Activated naive CD4-positive, alpha-beta T cell treated with anti-CD3 and anti-CD28 coated beads for 36 hours (primary cell): ENCODE measurements around the gene TEX53. TPM values are rescaled to one million over a fixed set of nuclear protein-coding genes. Genes with fewer than 3 reads are reported as not detected.
A peak's percentile ranks its signal among the peaks of the same experiment; 100 is the strongest.

Source experiments
- CTCF ChIA-PET: fragments of 350-600 bp; sonication (Branson Sonifier 250); formaldehyde crosslinking; loops from one replicate; lab custom pipeline; 2021; ENCODE audit warnings: antibody characterized with exemption; lab: Charles Lee
- DNase-seq: peaks from one replicate; pipeline ENCODE4 v3.0.0-alpha.2; 2020
- H3K27ac Mint-ChIP-seq: one replicate; pipeline ENCODE4 v1.8.0; 2021; ENCODE audit warnings: mild to moderate bottlenecking, mixed read lengths
- H3K27me3 Mint-ChIP-seq: one replicate; pipeline ENCODE4 v1.8.0; 2021; ENCODE audit warnings: low read depth, mixed read lengths
- H3K36me3 Mint-ChIP-seq: one replicate; pipeline ENCODE4 v1.8.0; 2021; ENCODE audit warnings: low read depth, mixed read lengths
- H3K4me1 Mint-ChIP-seq: one replicate; pipeline ENCODE4 v1.8.0; 2021; ENCODE audit warnings: low read depth, mixed read lengths
- H3K4me3 Mint-ChIP-seq: one replicate; pipeline ENCODE4 v1.8.0; 2021; ENCODE audit warnings: mild to moderate bottlenecking, moderate library complexity, mixed read lengths
- H3K9me3 Mint-ChIP-seq: one replicate; pipeline ENCODE4 v1.8.0; 2021; ENCODE audit warnings: mixed read lengths
- intact Hi-C: fragments of 100-400 bp; cut with micrococcal nuclease; formaldehyde crosslinking; loops from one replicate; pipeline ENCODE4 v1.15.1; 2023
- total RNA-seq, 2 experiments: library from RNA; stranded (reverse); gene quantifications; one replicate each; pipeline ENCODE4 v1.2.3, GENCODE V29; 2021

The TEX53 gene
- total RNA-seq, 2 experiments from 2014 or later, result not detected

- Mint-ChIP-seq H3K4me1 (peaks cover 14% of the 10 kb centered on the region), H3K36me3 (no peaks in the 10 kb centered on the region)
- intact Hi-C loops, result no loop called here
These were observed 8.8 kb upstream of the TEX53 start for GRCh38 chr9:114666401-114666800.

GRCh38 chr9:114664181-114664580 lies 6.6 kb upstream of the TEX53 start:
- Mint-ChIP-seq H3K36me3 (no peaks in the 10 kb centered on the region), H3K4me1 (peaks cover 14% of the 10 kb centered on the region), H3K27me3 (peaks cover 2% of the 10 kb centered on the region), H3K9me3 (no peaks in the 10 kb centered on the region), H3K4me3 (no peak overlapping the region), H3K27ac (no peak overlapping the region)
- intact Hi-C loops, result loop anchor here (5.0 kb wide), 1 partner anchor 928 kb away; no protein-coding TSS in a partner anchor
- DNase-seq, result no peak
- CTCF ChIA-PET, result interaction anchor here (1.0 to 4.9 kb wide), 6 partner anchors 11 to 1830 kb away, joined by 3 to 32 read pairs (median 4); no protein-coding TSS in a partner anchor

More at GRCh38 chr9:114666401-114666800, 8.8 kb upstream of the TEX53 start:
- Mint-ChIP-seq H3K9me3 (no peaks in the 10 kb centered on the region), H3K27me3 (peaks cover 2% of the 10 kb centered on the region), H3K27ac (no peak overlapping the region), H3K4me3 (no peak overlapping the region)
- CTCF ChIA-PET, result interaction anchor here (0.5 to 1.9 kb wide), 9 partner anchors 9 to 349 kb away, joined by 3 to 9 read pairs (median 5); partner anchors contain the start of genes TNFSF15 and TNFSF8
- no peak for DNase-seq

GRCh38 chr9:114662081-114662989 lies 4.7 kb upstream of the TEX53 start:
- CTCF ChIA-PET, result interaction anchor here (0.7 to 4.9 kb wide), 16 partner anchors 9 to 861 kb away, joined by 3 to 32 read pairs (median 4); partner anchors contain the start of gene TEX48
- Mint-ChIP-seq H3K4me1 (peaks cover 14% of the 10 kb centered on the region), H3K27me3 (peaks cover 2% of the 10 kb centered on the region), H3K9me3 (no peaks in the 10 kb centered on the region), H3K27ac (no peak overlapping the region), H3K36me3 (no peaks in the 10 kb centered on the region), H3K4me3 (no peak overlapping the region)
- DNase-seq, result peak; percentile 77
- intact Hi-C loops, result loop anchor here (1.0 to 5.0 kb wide), 3 partner anchors 352 to 930 kb away; no protein-coding TSS in a partner anchor

- no peak overlapping the region for H3K4me3 Mint-ChIP-seq
- peaks cover 3% of the 10 kb centered on the region for H3K36me3 Mint-ChIP-seq
- peaks cover 24% of the 10 kb centered on the region for H3K4me1 Mint-ChIP-seq
- no peaks in the 10 kb centered on the region for H3K27me3 Mint-ChIP-seq
- DNase-seq, result no peak
- CTCF ChIA-PET, result interaction anchor here (0.6 to 6.5 kb wide), 4 partner anchors 64 to 249 kb away, joined by 3 to 133 read pairs (median 44); no protein-coding TSS in a partner anchor
- no peaks in the 10 kb centered on the region for H3K9me3 Mint-ChIP-seq
- H3K27ac Mint-ChIP-seq, result no peak overlapping the region
- intact Hi-C loops, result no loop called here
These were observed 1.3 kb downstream of the TEX53 start for GRCh38 chr9:114656301-114656700.

GRCh38 chr9:114655689-114656088 lies 1.9 kb downstream of the TEX53 start:
- Mint-ChIP-seq H3K9me3 (no peaks in the 10 kb centered on the region), H3K4me3 (no peak overlapping the region), H3K27ac (no peak overlapping the region), H3K36me3 (peaks cover 3% of the 10 kb centered on the region), H3K4me1 (peaks cover 27% of the 10 kb centered on the region), H3K27me3 (no peaks in the 10 kb centered on the region)
- intact Hi-C loops, result no loop called here
- DNase-seq, result no peak
- CTCF ChIA-PET, result interaction anchor here (0.6 to 6.5 kb wide), 5 partner anchors 63 to 255 kb away, joined by 3 to 133 read pairs (median 4); no protein-coding TSS in a partner anchor

- no peak overlapping the region for H3K27ac Mint-ChIP-seq
- H3K4me1 Mint-ChIP-seq, result peaks cover 31% of the 10 kb centered on the region
- peak; percentile 92 for DNase-seq
- H3K27me3 Mint-ChIP-seq, result no peaks in the 10 kb centered on the region
- H3K9me3 Mint-ChIP-seq, result no peaks in the 10 kb centered on the region
- peaks cover 14% of the 10 kb centered on the region for H3K36me3 Mint-ChIP-seq
- intact Hi-C loops, result loop anchor here (1.0 kb wide), 9 partner anchors 41 to 314 kb away; partner anchors contain the start of genes ATP6V1G1 and WHRN
- CTCF ChIA-PET, result interaction anchor here (0.5 to 6.5 kb wide), 68 partner anchors 9 to 870 kb away, joined by 3 to 133 read pairs (median 4); partner anchors contain the start of genes ATP6V1G1 and TMEM268
- H3K4me3 Mint-ChIP-seq, result no peak overlapping the region
These were observed 3.9 kb downstream of the TEX53 start for GRCh38 chr9:114653556-114654159.

GRCh38 chr9:114652776-114653555 lies 4.6 kb downstream of the TEX53 start:
- Mint-ChIP-seq H3K36me3 (peaks cover 21% of the 10 kb centered on the region), H3K9me3 (no peaks in the 10 kb centered on the region), H3K27me3 (no peaks in the 10 kb centered on the region), H3K4me1 (peaks cover 31% of the 10 kb centered on the region), H3K27ac (no peak overlapping the region), H3K4me3 (no peak overlapping the region)
- CTCF ChIA-PET, result interaction anchor here (0.6 to 6.5 kb wide), 65 partner anchors 8 to 871 kb away, joined by 3 to 133 read pairs (median 5); partner anchors contain the start of genes ATP6V1G1 and TMEM268
- peak; percentile 9 for DNase-seq
- intact Hi-C loops, result loop anchor here (1.0 kb wide), 9 partner anchors 41 to 314 kb away; partner anchors contain the start of genes ATP6V1G1 and WHRN

- no peak for DNase-seq
- Mint-ChIP-seq H3K27me3 (no peaks in the 10 kb centered on the region), H3K4me1 (peaks cover 5% of the 10 kb centered on the region), H3K4me3 (no peak overlapping the region), H3K36me3 (peaks cover 57% of the 10 kb centered on the region), H3K27ac (no peak overlapping the region), H3K9me3 (peaks cover 2% of the 10 kb centered on the region)
- intact Hi-C loops, result no loop called here
- CTCF ChIA-PET, result interaction anchor here (0.6 to 6.5 kb wide), 7 partner anchors 9 to 247 kb away, joined by 3 to 31 read pairs (median 3); no protein-coding TSS in a partner anchor
These were observed 13.7 kb downstream of the TEX53 start for GRCh38 chr9:114643896-114644295.

GRCh38 chr9:114643001-114643400 lies 14.6 kb downstream of the TEX53 start:
- H3K4me1 Mint-ChIP-seq, result peaks cover 5% of the 10 kb centered on the region
- CTCF ChIA-PET, result interaction anchor here (0.7 to 6.5 kb wide), 2 partner anchors 10 to 246 kb away, joined by 3 to 31 read pairs; no protein-coding TSS in a partner anchor
- peaks cover 53% of the 10 kb centered on the region for H3K36me3 Mint-ChIP-seq
- DNase-seq, result no peak
- intact Hi-C loops, result no loop called here
- H3K27me3 Mint-ChIP-seq, result no peaks in the 10 kb centered on the region
- H3K4me3 Mint-ChIP-seq, result no peak overlapping the region
- H3K9me3 Mint-ChIP-seq, result peaks cover 2% of the 10 kb centered on the region
- H3K27ac Mint-ChIP-seq, result no peak overlapping the region

- H3K27ac Mint-ChIP-seq, result peak overlapping the region; percentile 1
- H3K36me3 Mint-ChIP-seq, result peaks cover 50% of the 10 kb centered on the region
- CTCF ChIA-PET, result interaction anchor here (6.5 kb wide), 1 partner anchor 11 kb away, joined by 31 read pairs; no protein-coding TSS in a partner anchor
- H3K27me3 Mint-ChIP-seq, result no peaks in the 10 kb centered on the region
- no peak for DNase-seq
- intact Hi-C loops, result no loop called here
- H3K4me3 Mint-ChIP-seq, result no peak overlapping the region
- peaks cover 5% of the 10 kb centered on the region for H3K4me1 Mint-ChIP-seq
- H3K9me3 Mint-ChIP-seq, result no peaks in the 10 kb centered on the region
These were observed 15.6 kb downstream of the TEX53 start for GRCh38 chr9:114641967-114642366.

GRCh38 chr9:114638404-114638803 lies 19.2 kb downstream of the TEX53 start:
- Mint-ChIP-seq H3K4me1 (peaks cover 5% of the 10 kb centered on the region), H3K27me3 (no peaks in the 10 kb centered on the region), H3K4me3 (no peak overlapping the region), H3K9me3 (no peaks in the 10 kb centered on the region), H3K36me3 (peaks cover 41% of the 10 kb centered on the region), H3K27ac (no peak overlapping the region)
- CTCF ChIA-PET, result interaction anchor here (0.7 to 6.5 kb wide), 4 partner anchors 14 to 221 kb away, joined by 3 to 31 read pairs (median 3); no protein-coding TSS in a partner anchor
- no peak for DNase-seq
- intact Hi-C loops, result no loop called here
